ENCODE data around the gene MYH8. TPM values are rescaled to one million over a fixed set of nuclear protein-coding genes. Genes with fewer than 3 reads are reported as not detected.

The MYH8 gene
- total and polyA plus RNA-seq, 2 of the 13 experiments (the other 11 are each of a cell fraction or from before 2014, with no cell fraction given): not detected

DNA sequence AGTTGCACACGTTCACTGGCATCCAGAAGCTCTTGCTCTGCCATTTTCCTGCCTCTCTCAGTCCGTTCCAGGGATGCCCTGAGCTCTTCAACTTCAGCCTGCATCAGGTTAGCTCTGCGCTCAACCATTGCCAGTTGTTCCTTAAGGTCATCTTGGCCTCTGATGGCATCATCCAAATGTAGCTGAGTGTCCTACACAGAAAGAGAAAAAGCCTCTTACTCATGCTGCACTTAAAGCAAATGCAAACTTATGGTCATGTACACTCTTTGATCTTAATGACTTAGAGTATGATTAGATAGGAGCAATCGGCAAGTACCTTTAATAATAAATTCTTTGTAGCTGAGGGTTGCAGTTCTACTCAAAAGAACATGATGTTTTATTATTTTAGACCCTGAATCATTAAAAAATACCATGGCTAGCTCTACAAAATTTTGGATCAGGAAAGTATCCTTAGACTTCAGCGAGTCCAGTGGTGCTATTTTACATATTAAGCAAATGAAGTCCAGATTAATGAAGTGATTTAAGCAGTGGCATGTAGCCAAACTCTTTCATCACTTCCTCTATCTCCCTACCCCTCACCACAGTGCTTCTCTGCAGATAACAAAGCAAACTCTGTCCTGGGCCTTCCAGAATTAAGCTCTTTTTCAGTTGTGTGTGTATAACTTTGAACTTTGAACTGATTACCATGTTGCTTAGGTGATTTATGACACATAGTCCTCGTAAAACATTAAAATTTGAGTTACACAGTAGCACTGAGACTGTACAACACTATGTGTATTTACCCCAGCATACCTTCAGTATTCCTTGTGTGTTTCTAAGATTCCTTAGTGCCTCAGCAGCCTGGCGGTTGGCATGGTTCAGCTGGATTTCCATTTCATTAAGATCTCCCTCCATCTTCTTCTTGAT is 25.5 kb upstream of the MYH8 start (continued):
- TF ChIP-seq, protein P1, sequence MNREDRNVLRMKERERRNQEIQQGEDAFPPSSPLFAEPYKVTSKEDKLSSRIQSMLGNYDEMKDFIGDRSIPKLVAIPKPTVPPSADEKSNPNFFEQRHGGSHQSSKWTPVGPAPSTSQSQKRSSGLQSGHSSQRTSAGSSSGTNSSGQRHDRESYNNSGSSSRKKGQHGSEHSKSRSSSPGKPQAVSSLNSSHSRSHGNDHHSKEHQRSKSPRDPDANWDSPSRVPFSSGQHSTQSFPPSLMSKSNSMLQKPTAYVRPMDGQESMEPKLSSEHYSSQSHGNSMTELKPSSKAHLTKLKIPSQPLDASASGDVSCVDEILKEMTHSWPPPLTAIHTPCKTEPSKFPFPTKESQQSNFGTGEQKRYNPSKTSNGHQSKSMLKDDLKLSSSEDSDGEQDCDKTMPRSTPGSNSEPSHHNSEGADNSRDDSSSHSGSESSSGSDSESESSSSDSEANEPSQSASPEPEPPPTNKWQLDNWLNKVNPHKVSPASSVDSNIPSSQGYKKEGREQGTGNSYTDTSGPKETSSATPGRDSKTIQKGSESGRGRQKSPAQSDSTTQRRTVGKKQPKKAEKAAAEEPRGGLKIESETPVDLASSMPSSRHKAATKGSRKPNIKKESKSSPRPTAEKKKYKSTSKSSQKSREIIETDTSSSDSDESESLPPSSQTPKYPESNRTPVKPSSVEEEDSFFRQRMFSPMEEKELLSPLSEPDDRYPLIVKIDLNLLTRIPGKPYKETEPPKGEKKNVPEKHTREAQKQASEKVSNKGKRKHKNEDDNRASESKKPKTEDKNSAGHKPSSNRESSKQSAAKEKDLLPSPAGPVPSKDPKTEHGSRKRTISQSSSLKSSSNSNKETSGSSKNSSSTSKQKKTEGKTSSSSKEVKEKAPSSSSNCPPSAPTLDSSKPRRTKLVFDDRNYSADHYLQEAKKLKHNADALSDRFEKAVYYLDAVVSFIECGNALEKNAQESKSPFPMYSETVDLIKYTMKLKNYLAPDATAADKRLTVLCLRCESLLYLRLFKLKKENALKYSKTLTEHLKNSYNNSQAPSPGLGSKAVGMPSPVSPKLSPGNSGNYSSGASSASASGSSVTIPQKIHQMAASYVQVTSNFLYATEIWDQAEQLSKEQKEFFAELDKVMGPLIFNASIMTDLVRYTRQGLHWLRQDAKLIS (CRISPR knock-in tag; IDR thresholded peaks at IDR 0.05): no peak
- TF ChIP-seq PPARG (CRISPR knock-in tag; conservative IDR thresholded peaks at IDR 0.05) (no peak), GABPB1 (CRISPR knock-in tag; IDR thresholded peaks at IDR 0.05) (peak; percentile 62; the same call in 1 of the 2 replicates), ARID5B (CRISPR knock-in tag; IDR thresholded peaks at IDR 0.05) (peak; percentile 92), ZNF530 (CRISPR knock-in tag; IDR thresholded peaks at IDR 0.05; ENCODE audit: low read depth) (no peak), ZBTB39 (CRISPR knock-in tag; IDR thresholded peaks at IDR 0.05) (no peak), POLR2AphosphoS5 (IDR thresholded peaks at IDR 0.05; ENCODE audit: low read depth, low read length) (no peak), ATAD3A (CRISPR knock-in tag; IDR thresholded peaks at IDR 0.05) (no peak), HMG20A (CRISPR knock-in tag; IDR thresholded peaks at IDR 0.05; ENCODE audit: borderline replicate concordance) (peak; percentile 73), HIC2 (CRISPR knock-in tag; IDR thresholded peaks at IDR 0.05; ENCODE audit: low read depth) (no peak)
- TF ChIP-seq, protein P2, sequence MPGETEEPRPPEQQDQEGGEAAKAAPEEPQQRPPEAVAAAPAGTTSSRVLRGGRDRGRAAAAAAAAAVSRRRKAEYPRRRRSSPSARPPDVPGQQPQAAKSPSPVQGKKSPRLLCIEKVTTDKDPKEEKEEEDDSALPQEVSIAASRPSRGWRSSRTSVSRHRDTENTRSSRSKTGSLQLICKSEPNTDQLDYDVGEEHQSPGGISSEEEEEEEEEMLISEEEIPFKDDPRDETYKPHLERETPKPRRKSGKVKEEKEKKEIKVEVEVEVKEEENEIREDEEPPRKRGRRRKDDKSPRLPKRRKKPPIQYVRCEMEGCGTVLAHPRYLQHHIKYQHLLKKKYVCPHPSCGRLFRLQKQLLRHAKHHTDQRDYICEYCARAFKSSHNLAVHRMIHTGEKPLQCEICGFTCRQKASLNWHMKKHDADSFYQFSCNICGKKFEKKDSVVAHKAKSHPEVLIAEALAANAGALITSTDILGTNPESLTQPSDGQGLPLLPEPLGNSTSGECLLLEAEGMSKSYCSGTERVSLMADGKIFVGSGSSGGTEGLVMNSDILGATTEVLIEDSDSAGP (CRISPR knock-in tag; IDR thresholded peaks at IDR 0.05; ENCODE audit: borderline replicate concordance): no peak
- TF ChIP-seq, protein P3, sequence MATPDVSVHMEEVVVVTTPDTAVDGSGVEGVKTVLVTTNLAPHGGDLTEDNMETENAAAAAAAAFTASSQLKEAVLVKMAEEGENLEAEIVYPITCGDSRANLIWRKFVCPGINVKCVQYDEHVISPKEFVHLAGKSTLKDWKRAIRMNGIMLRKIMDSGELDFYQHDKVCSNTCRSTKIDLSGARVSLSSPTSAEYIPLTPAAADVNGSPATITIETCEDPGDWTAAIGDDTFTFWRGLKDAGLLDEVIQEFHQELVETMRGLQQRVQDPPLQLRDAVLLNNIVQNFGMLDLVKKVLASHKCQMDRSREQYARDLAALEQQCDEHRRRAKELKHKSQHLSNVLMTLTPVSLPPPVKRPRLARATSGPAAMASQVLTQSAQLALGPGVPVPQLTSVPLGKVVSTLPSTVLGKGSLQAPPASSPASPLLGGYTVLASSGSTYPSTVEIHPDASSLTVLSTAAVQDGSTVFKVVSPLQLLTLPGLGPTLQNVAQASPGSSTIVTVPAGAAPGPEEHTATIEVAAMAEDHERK (CRISPR knock-in tag; IDR thresholded peaks at IDR 0.05; ENCODE audit: low read depth): no peak

Measured in HepG2 (cell line).